GM19452 (cell line): ENCODE data around the gene DNAH1.

Experiments
- ATAC-seq: cut with Tn5 transposase; IDR thresholded peaks from one replicate; pipeline ENCODE4 v1.9.1; 2021; ENCODE audit not compliant: unreplicated experiment

Gene DNAH1

DNA sequence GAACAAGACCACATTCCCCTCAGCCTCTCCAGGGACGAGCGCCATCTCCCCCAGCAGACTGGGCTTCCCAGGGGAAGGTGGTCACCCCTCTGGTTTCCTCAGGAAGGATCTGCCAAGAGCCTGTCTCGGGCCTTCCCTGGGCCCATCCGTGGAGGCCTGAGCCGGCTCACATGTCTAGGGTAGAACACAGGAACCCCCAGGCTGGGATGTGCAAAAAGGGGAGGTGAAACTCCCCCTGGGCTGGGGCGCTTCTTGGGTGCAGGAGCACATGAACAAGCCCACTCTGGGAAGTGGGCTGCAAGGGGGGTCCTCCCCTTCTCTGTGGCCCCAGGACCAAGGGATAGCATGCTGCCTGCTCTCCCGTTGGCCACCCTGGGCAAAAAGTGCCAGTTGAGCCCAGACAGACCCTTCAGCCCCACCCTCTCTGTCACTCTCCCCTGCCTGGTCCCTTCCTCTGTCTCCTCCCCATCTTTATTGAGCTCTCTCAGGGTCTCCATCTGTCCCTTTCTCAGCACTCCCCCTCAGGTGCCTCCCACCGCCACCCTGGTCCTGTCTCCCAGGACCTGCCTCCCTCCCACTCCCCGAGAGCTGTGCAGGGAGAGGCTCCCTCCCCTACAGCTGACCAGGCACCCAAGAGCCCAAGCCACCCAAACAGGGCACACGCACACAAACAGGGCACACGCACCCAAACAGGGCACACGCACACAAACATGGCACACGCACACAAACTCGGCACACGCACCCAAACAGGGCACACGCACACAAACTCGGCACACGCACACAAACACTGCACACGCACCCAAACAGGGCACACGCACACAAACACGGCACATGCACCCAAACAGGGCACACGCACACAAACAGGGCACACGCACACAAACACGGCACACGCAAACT is 127.9 kb downstream of the DNAH1 start:
- ATAC-seq = no peak

- ATAC-seq = no peak
These were observed 129.0 kb downstream of the DNAH1 start, which contains the start of gene SEMA3G for GRCh38 chr3:52444860-52445793. Gene SEMA3G, minus strand, starts transcription at chr3:52445103. Its CDS starts 76 bp downstream, at chr3:52445027.

- no peak for ATAC-seq
These were observed 129.9 kb downstream of the DNAH1 start for GRCh38 chr3:52446042-52446441.

DNA sequence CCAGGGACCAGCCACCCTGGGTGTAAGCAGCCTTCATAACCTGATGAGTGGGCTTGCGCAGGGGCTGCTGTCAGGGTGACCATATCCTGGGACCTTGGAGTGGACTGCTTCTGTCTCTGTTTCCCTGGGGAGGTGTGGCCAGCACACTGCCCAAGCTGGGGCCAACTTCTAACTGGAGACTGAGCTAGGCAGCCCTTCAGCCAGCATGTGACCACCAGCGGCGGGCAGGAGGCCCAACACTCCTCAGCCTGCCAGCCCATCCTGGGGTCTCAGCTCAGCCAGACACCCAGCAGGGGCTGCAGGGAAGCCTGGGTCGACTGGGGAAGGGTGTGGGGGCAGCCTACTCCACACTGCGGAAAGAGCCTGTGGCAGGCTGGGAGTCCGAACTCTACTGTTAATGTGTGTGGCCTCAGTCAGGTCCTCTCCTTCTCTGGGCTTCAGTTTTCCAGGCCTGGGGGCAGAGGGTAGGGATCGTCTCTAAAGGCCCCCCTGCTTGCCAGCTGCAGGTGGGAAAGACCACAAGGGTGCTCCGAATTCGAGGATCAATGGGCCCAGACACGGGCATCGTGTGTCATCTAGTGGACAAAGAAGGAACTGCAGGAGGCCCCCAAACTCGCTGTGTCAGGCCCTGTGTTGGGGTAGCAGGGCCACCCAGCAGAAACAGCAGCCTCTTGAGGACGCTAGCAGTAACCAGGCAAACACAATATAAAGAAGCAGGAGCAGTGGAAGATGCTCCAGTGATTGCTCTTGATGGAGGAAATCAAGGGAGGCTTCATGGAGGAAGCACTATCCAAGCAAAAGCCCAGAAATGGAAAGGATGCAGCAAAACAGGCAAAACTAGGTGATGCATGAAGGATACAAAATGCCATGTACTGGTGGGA is 130.8 kb downstream of the DNAH1 start:
- no peak for ATAC-seq

GRCh38 chr3:52447512-52448355 is 131.6 kb downstream of the DNAH1 start:
- no peak for ATAC-seq
